22Rv1 (cell line): ENCODE measurements around the gene SGO2.

ENCODE experiments used
- ZFX ChIP-seq: fragments of 450-650 bp; IDR thresholded peaks from 2 replicates; pipeline ENCODE4 v1.6.1; 2017; ENCODE audit warnings: antibody characterized with exemption, borderline replicate concordance
- TF ChIP-seq, protein P1 (sequence below): fragments of 450-650 bp; IDR thresholded peaks from 2 replicates; pipeline ENCODE4 v1.5.1; 2017; ENCODE audit warnings: mild to moderate bottlenecking

DNA sequence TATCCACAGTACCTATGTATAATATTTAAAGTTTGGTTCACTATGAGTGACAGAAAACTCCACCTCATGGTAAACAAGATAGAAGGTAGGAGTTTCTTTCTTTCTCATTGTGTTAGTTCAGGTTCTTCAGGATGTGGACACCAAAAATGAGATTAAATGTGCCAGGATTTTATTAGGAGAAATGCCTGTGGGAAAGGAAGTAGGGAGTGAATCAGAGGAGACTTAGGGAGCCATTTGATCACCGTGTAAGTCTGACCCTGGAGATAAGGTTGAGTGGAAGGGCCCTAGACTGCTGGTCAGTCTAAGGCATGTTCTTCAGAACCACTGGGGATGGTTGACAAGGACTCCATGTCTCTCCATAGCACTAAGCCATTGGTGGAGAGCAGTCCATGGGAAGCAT, 67.9 kb downstream of the SGO2 start:
- TF ChIP-seq, protein P1, sequence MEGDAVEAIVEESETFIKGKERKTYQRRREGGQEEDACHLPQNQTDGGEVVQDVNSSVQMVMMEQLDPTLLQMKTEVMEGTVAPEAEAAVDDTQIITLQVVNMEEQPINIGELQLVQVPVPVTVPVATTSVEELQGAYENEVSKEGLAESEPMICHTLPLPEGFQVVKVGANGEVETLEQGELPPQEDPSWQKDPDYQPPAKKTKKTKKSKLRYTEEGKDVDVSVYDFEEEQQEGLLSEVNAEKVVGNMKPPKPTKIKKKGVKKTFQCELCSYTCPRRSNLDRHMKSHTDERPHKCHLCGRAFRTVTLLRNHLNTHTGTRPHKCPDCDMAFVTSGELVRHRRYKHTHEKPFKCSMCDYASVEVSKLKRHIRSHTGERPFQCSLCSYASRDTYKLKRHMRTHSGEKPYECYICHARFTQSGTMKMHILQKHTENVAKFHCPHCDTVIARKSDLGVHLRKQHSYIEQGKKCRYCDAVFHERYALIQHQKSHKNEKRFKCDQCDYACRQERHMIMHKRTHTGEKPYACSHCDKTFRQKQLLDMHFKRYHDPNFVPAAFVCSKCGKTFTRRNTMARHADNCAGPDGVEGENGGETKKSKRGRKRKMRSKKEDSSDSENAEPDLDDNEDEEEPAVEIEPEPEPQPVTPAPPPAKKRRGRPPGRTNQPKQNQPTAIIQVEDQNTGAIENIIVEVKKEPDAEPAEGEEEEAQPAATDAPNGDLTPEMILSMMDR, result no peak
- no peak for TF ChIP-seq ZFX
